Breast epithelium (tissue), 3 donors: ENCODE results near the gene CENPM.

Experiments used
- POLR2A ChIP-seq: fragments of 450-650 bp; IDR thresholded peaks from one replicate; pipeline ENCODE4 v1.6.1; 2016; ENCODE audit warnings: antibody characterized with exemption, mild to moderate bottlenecking, moderate library complexity
- POLR2AphosphoS5 ChIP-seq, 3 donors: sonication (generic); formaldehyde crosslinking; IDR thresholded peaks; one replicate each; pipeline ENCODE4 v1.6.1; 2017; ENCODE audit warnings: antibody characterized with exemption in 3 of 3

DNA sequence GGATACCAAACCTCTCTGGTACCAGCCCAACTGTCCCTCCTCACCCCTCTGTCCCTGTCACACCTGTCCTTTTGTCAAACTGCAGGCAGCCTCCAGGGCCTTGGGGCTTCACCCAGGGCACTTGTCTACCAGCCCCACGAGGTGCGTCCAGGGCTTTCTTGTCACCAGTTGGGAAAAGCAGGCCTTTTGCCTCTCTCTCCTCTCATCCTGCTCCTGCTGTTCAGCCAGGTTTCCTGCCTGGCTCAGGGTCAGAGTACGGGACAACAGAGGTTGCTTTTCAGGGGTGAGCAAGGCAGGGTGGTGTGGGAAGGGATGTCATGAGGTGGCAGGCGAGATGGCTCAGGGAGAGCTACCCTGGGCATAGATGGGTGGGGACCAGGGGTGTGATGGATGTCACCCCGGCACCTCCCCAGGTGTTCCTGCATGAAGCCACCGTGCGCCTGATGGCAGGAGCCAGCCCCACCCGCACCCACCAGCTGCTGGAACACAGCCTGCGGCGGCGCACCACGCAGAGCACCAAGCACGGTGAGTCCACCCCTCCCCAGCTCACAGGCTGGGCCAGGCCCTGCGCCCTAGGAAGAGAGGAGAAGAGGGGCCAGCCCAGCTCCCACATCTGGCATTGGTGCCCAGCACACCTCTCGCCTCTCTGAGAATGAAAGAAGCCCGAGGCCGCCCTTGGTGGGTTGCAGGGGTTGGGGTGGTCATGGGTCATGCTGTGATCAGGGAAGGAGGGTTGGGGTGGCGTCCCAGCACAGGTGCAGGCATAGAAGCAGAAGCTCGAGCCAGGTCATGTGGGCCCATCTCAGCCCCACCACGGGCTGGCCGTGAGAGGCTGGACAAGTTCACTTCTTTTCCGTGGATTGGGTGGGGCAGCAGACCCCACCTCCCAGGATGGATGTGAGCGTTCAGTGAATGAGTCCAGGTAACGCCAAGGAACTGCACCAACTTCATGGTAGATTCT, 42.2 kb downstream of the CENPM start:
- no peak for TF ChIP-seq POLR2A
- TF ChIP-seq POLR2AphosphoS5 (IDR thresholded peaks at IDR 0.05), result no peak
